ENCODE measurements around the gene STOML1. TPM values are rescaled to one million over a fixed set of nuclear protein-coding genes. Genes with fewer than 3 reads are reported as not detected.
A peak's percentile ranks its signal among the peaks of the same experiment; 100 is the strongest.

The STOML1 gene, protein sequence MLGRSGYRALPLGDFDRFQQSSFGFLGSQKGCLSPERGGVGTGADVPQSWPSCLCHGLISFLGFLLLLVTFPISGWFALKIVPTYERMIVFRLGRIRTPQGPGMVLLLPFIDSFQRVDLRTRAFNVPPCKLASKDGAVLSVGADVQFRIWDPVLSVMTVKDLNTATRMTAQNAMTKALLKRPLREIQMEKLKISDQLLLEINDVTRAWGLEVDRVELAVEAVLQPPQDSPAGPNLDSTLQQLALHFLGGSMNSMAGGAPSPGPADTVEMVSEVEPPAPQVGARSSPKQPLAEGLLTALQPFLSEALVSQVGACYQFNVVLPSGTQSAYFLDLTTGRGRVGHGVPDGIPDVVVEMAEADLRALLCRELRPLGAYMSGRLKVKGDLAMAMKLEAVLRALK
- total RNA-seq: 10 to 100 TPM in 1 of 6 experiments, 1 to 10 TPM in 5; 7.2 to 12.7 (median 8.3) TPM
- long read RNA-seq, full-length matches to known transcripts: 2 of 4 reads
- long read RNA-seq, partial matches to known transcripts: 1 of 4 reads
- long read RNA-seq, other reads (novel, unspliced or antisense): 1 of 4 reads

DNA sequence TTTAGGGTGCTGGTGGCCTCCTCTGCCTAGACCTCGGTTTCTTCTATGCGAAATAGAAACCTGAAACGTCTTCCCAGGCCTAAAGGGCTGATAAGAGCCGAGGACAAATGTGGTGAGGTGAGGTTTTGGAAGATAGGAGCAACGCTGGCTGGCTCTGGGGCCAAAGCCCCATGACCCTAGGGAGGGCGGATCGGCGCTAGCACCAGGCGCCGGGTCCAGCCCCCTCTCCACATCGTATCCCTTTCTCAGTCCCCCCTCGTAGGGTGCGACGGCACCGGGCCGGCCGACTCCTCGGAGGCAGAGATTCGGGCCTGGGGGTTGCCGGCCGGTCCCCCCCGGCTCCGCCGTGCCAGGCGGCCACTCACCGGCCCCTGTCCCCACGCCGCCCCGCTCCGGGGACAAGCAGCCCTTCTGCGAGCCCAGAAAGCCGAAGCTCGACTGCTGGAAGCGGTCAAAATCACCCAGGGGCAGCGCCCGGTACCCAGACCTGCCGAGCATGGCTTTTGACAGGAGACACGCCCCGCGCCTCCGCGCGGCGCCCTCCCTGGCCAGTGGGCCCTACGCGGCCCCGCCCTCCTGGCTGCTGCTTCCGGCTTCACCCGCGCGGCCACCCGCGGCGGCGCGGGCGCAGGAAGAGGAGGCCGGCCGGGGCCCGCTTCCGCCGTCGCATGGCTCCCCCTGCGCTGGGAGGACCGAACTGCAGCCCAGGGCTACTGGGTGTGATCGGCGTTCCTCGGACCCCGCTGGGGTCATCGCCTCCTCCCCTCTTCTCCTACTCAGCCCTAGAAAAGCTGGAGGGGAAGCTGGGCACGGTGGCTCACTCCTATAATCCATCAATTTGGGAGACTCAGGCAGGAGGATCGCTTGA lies at the start of gene STOML1:
TSS of gene STOML1 (minus strand) at position 570 of the 868 bp plus-strand sequence. CDS start at position 498, 72 bp downstream.
- intact Hi-C loops (cut with DNase I): no loop called here
- ATAC-seq (peak; percentile 75 to 88 (median 86)), DNase-seq (peak; percentile 94 to 95 (median 95))
- H3K27me3 ChIP-seq: no peaks in the 10 kb centered on the region
- no peaks in the 10 kb centered on the region for H3K36me3 ChIP-seq
- H3K4me3 ChIP-seq: peak within 1 kb of the TSS; percentile 85 to 92 (median 92)
- peak within 1 kb of the TSS; percentile 54 to 84 (median 65) for H3K27ac ChIP-seq
- H3K9me3 ChIP-seq: no peaks in the 10 kb centered on the region
- 2% methylated on average over 14 of the region's 72 CpGs for WGBS (ENCODE audit: insufficient coverage, low coverage, low lambda C conversion rate, missing lambda C conversion rate)
- peaks cover 0 to 28% (median 7%) of the 10 kb centered on the region in 4 donors for H3K4me1 ChIP-seq
- TF ChIP-seq, protein P1, sequence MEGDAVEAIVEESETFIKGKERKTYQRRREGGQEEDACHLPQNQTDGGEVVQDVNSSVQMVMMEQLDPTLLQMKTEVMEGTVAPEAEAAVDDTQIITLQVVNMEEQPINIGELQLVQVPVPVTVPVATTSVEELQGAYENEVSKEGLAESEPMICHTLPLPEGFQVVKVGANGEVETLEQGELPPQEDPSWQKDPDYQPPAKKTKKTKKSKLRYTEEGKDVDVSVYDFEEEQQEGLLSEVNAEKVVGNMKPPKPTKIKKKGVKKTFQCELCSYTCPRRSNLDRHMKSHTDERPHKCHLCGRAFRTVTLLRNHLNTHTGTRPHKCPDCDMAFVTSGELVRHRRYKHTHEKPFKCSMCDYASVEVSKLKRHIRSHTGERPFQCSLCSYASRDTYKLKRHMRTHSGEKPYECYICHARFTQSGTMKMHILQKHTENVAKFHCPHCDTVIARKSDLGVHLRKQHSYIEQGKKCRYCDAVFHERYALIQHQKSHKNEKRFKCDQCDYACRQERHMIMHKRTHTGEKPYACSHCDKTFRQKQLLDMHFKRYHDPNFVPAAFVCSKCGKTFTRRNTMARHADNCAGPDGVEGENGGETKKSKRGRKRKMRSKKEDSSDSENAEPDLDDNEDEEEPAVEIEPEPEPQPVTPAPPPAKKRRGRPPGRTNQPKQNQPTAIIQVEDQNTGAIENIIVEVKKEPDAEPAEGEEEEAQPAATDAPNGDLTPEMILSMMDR (IDR thresholded peaks at IDR 0.05): peak; percentile 96 to 100 (median 98)
- TF ChIP-seq POLR2A (IDR thresholded peaks at IDR 0.05): peak; percentile 62

DNA sequence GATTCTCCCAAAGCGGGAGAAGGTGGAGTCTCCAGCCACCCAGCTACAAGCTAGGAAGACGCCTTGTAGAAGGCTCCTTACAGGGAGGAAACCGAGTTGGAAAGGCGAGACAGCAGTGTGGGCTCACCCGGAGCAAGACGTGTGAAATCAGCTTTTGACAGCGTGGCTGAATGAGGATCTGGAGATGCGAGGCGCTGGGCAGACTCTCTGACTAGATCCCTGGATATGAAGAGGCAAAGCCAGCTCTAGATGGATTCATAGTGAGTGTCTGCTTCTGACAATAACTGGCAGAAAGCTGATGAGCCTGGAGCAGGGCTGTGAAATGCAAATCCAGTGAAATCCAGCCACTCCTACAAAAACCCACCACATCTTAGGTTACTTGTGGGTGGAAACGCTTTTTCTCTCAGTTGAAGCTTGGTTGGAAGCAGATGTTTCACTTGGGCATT lies 49.2 kb upstream of the STOML1 start:
- TF ChIP-seq, protein P1 (IDR thresholded peaks at IDR 0.05): no peak
- TF ChIP-seq POLR2A (IDR thresholded peaks at IDR 0.05): no peak
- H3K9me3 ChIP-seq: no peaks in the 10 kb centered on the region
- no peak for ATAC-seq
- H3K27ac ChIP-seq: peak overlapping the region in 1 of 3 donors; percentile 18
- H3K27me3 ChIP-seq: no peaks in the 10 kb centered on the region
- DNase-seq: no peak
- no peak overlapping the region for H3K4me3 ChIP-seq
- 92% methylated on average over 4 of the region's 10 CpGs for WGBS (ENCODE audit: insufficient coverage, low coverage, low lambda C conversion rate, missing lambda C conversion rate)
- H3K4me1 ChIP-seq: no peaks in the 10 kb centered on the region
- intact Hi-C loops (cut with DNase I): no loop called here
- peaks cover 0 to 5% (median 0%) of the 10 kb centered on the region in 4 donors for H3K36me3 ChIP-seq

DNA sequence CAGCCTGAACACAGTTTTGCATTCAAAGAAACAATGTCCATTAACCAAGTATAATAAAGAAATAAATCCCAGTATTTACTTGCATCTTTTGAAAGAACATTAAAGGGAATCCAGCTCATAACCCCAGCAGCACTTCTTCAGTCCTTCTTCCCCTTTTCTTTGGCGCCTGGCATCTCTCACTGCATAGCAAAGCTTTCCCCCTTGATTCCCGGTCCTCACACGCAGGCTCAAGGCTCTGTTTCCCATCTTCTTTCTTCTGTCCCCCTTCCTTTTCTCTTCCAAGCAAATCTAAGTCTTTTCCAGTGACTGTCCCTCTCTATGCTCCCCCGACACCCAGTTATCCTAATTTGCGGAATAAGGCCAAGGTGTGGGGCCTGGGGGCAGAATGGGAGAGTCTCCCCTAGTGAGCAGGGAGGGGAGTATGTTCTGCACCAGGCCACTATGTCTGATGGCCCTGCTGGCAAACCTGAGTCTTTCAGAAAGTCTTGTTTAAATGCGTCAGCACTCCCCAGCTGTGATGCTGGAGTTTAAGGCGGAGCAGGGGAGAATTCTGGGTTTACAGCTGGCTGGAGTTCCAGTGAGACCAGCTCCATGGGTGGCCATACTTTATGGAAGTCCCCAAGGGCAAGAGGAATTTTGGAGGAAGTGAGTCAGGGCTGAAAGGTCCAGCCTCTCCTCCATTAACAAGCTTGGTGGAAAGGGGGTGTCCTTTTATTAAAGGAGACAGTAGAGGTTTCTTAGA lies 48.2 kb upstream of the STOML1 start:
- peaks cover 0 to 11% (median 2%) of the 10 kb centered on the region in 4 donors for H3K36me3 ChIP-seq
- DNase-seq (no peak), ATAC-seq (peak in 1 of 4 donors; percentile 8)
- no peaks in the 10 kb centered on the region for H3K4me1 ChIP-seq
- no peak for TF ChIP-seq POLR2A (IDR thresholded peaks at IDR 0.05)
- TF ChIP-seq, protein P1 (IDR thresholded peaks at IDR 0.05): no peak
- H3K4me3 ChIP-seq: no peak overlapping the region
- no peaks in the 10 kb centered on the region for H3K9me3 ChIP-seq
- no peaks in the 10 kb centered on the region for H3K27me3 ChIP-seq
- intact Hi-C loops (cut with DNase I): no loop called here
- 88% methylated on average over 2 of the region's 7 CpGs for WGBS (ENCODE audit: insufficient coverage, low coverage, low lambda C conversion rate, missing lambda C conversion rate)
- no peak overlapping the region for H3K27ac ChIP-seq

DNA sequence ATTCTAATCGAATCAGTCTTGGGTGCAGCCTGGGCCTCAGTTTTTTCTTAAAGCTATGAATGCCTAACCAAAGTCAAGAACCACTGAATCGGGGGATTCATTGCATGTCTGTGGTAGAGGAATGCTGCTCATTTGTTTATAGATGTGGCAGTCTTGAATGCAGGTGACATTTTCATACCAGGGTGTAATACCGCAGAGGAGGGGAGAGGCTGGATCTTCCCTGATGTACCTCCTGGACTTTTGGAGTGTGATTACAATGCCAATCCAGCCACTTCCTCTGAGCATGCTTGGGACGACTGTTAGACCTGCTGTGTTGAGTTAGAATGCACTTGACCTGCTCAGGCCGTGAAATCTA lies 47.5 kb upstream of the STOML1 start:
- Histone ChIP-seq H3K4me1 (no peaks in the 10 kb centered on the region), H3K27me3 (no peaks in the 10 kb centered on the region), H3K36me3 (peaks cover 0 to 14% (median 2%) of the 10 kb centered on the region in 4 donors), H3K27ac (no peak overlapping the region), H3K9me3 (no peaks in the 10 kb centered on the region), H3K4me3 (no peak overlapping the region)
- ATAC-seq: no peak
- TF ChIP-seq POLR2A (IDR thresholded peaks at IDR 0.05): no peak
- TF ChIP-seq, protein P1 (IDR thresholded peaks at IDR 0.05): no peak
- DNase-seq: no peak
- 73% methylated on average over 3 of the region's 5 CpGs for WGBS (ENCODE audit: insufficient coverage, low coverage, low lambda C conversion rate, missing lambda C conversion rate)
- intact Hi-C loops (cut with DNase I): loop anchor here (5.0 kb wide), 2 partner anchors 62 to 67 kb away; no protein-coding TSS in a partner anchor
